ENCODE data around the gene MVB12B.

Gene MVB12B

GRCh38 chr9:126448865-126449577 is 122.4 kb downstream of the MVB12B start:
- no peak for DNase-seq

- no peak for DNase-seq
Measured at GRCh38 chr9:126449725-126450667, 123.4 kb downstream of the MVB12B start.

GRCh38 chr9:126450668-126451205 is 124.1 kb downstream of the MVB12B start:
- DNase-seq = no peak

- DNase-seq = no peak
Measured at GRCh38 chr9:126451316-126451885, 124.8 kb downstream of the MVB12B start.

GRCh38 chr9:126452106-126452505 is 125.5 kb downstream of the MVB12B start:
- no peak for DNase-seq

- no peak for DNase-seq
Measured at GRCh38 chr9:126453156-126453963, 126.7 kb downstream of the MVB12B start.

- no peak for DNase-seq
Measured at GRCh38 chr9:126454215-126454614, 127.6 kb downstream of the MVB12B start.

- DNase-seq = no peak
Measured at GRCh38 chr9:126454795-126455194, 128.2 kb downstream of the MVB12B start.

GRCh38 chr9:126456441-126457174 is 130.0 kb downstream of the MVB12B start:
- DNase-seq = no peak

GRCh38 chr9:126457175-126457547 is 130.5 kb downstream of the MVB12B start:
- DNase-seq = no peak

- no peak for DNase-seq
Measured at GRCh38 chr9:126457890-126458289, 131.3 kb downstream of the MVB12B start.

- peak in 16 of 56 donors; percentile 13 to 65 (median 37) for DNase-seq
Measured at GRCh38 chr9:126459126-126459525, 132.5 kb downstream of the MVB12B start.

GRCh38 chr9:126459546-126459945 is 132.9 kb downstream of the MVB12B start:
- no peak for DNase-seq

GRCh38 chr9:126459965-126460843 is 133.6 kb downstream of the MVB12B start:
- DNase-seq = no peak

GRCh38 chr9:126461029-126461428 is 134.4 kb downstream of the MVB12B start:
- DNase-seq = no peak

GRCh38 chr9:126461608-126462007 is 135.0 kb downstream of the MVB12B start:
- DNase-seq = no peak

GRCh38 chr9:126462617-126463016 is 136.0 kb downstream of the MVB12B start:
- no peak for DNase-seq

GRCh38 chr9:126463426-126463825 is 136.8 kb downstream of the MVB12B start:
- no peak for DNase-seq
